ENCODE data around the gene PRTFDC1.

- TF ChIP-seq, protein P1, sequence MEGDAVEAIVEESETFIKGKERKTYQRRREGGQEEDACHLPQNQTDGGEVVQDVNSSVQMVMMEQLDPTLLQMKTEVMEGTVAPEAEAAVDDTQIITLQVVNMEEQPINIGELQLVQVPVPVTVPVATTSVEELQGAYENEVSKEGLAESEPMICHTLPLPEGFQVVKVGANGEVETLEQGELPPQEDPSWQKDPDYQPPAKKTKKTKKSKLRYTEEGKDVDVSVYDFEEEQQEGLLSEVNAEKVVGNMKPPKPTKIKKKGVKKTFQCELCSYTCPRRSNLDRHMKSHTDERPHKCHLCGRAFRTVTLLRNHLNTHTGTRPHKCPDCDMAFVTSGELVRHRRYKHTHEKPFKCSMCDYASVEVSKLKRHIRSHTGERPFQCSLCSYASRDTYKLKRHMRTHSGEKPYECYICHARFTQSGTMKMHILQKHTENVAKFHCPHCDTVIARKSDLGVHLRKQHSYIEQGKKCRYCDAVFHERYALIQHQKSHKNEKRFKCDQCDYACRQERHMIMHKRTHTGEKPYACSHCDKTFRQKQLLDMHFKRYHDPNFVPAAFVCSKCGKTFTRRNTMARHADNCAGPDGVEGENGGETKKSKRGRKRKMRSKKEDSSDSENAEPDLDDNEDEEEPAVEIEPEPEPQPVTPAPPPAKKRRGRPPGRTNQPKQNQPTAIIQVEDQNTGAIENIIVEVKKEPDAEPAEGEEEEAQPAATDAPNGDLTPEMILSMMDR (conservative IDR thresholded peaks at IDR 0.05; ENCODE audit: low read length), result no peak
- no peak for TF ChIP-seq EZH2phosphoT487 (IDR thresholded peaks at IDR 0.05; ENCODE audit: borderline replicate concordance, low read depth, low read length)
Observed at GRCh38 chr10:24871011-24871935, 81.1 kb downstream of the PRTFDC1 start.

Measured in OCI-LY7 (cell line).